Activated CD8-positive, alpha-beta memory T cell treated with anti-CD3 and anti-CD28 coated beads, Interleukin-2, amount 50 U/mL, for 48 hours (primary cell): ENCODE measurements around the gene HAND2.

Source experiments
- DNase-seq: peaks from one replicate; pipeline ENCODE4 v3.0.0-alpha.2; 2020

Gene HAND2

GRCh38 chr4:173519111-173520101, 10.6 kb downstream of the HAND2 start:
- DNase-seq = no peak

- DNase-seq = no peak
These were observed 11.5 kb downstream of the HAND2 start for GRCh38 chr4:173518425-173519102.

GRCh38 chr4:173517781-173518424, 12.1 kb downstream of the HAND2 start:
- no peak for DNase-seq

- DNase-seq = no peak
These were observed 13.2 kb downstream of the HAND2 start for GRCh38 chr4:173516621-173517524.

GRCh38 chr4:173515458-173515857, 14.6 kb downstream of the HAND2 start:
- DNase-seq = no peak

GRCh38 chr4:173514641-173515217, 15.3 kb downstream of the HAND2 start:
- DNase-seq = no peak

GRCh38 chr4:173513651-173514050, 16.4 kb downstream of the HAND2 start:
- no peak for DNase-seq

- DNase-seq = no peak
These were observed 18.2 kb downstream of the HAND2 start for GRCh38 chr4:173511787-173512361.

GRCh38 chr4:173509036-173510001, 20.7 kb downstream of the HAND2 start:
- peak; percentile 61 for DNase-seq

- no peak for DNase-seq
These were observed 21.5 kb downstream of the HAND2 start for GRCh38 chr4:173508386-173509035.

GRCh38 chr4:173507471-173508385, 22.3 kb downstream of the HAND2 start:
- DNase-seq = no peak

GRCh38 chr4:173506597-173507211, 23.3 kb downstream of the HAND2 start:
- DNase-seq = no peak

- peak; percentile 68 for DNase-seq
These were observed 24.0 kb downstream of the HAND2 start for GRCh38 chr4:173505924-173506518.

GRCh38 chr4:173504181-173504503, 25.9 kb downstream of the HAND2 start:
- DNase-seq = no peak

- no peak for DNase-seq
These were observed 26.5 kb downstream of the HAND2 start for GRCh38 chr4:173503330-173504180.

GRCh38 chr4:173502282-173502681, 27.7 kb downstream of the HAND2 start:
- DNase-seq = no peak

- DNase-seq = no peak
These were observed 28.4 kb downstream of the HAND2 start for GRCh38 chr4:173501592-173502150.
